Stomach (tissue), 9 donors: ENCODE data around the gene LRRC4B. TPM values are rescaled to one million over a fixed set of nuclear protein-coding genes. Genes with fewer than 3 reads are reported as not detected.

Experiments used
- DNase-seq, 2 donors: peaks; one replicate each; pipeline versions ENCODE4 v3.0.0 to v3.0.0-alpha.2; 2013 to 2019
- H3K27ac ChIP-seq, 5 donors: fragments of 200-600 bp in 4 of 5; sonication (generic) in 4 of 5; one replicate each; pipeline ENCODE4 v1.5.1; 2013 to 2019; ENCODE audit warnings: mild to moderate bottlenecking in 1 of 5, moderate library complexity in 1 of 5
- H3K27me3 ChIP-seq, 3 donors: fragments of 200-600 bp; sonication (generic); one replicate each; pipeline ENCODE4 v1.5.1; 2017 to 2019; ENCODE audit warnings: mixed run types in 1 of 3
- H3K36me3 ChIP-seq, 4 donors: fragments of 200-600 bp; sonication (generic); 1 replicate in 3 of 4; 2 replicates in 1 of 4; pipeline ENCODE4 v1.5.1; 2016 to 2019
- H3K4me1 ChIP-seq, 4 donors: fragments of 200-600 bp; sonication (generic); one replicate each; pipeline ENCODE4 v1.5.1; 2016 to 2019
- H3K4me3 ChIP-seq, 4 donors: fragments of 200-600 bp; sonication (generic) in 3 of 4; one replicate each; pipeline ENCODE4 v1.5.1; 2016 to 2019; ENCODE audit warnings: mild to moderate bottlenecking in 1 of 4
- H3K9me3 ChIP-seq, 4 donors: fragments of 200-600 bp; sonication (generic); one replicate each; pipeline ENCODE4 v1.5.1; 2016 to 2019
- EP300 ChIP-seq: sonication (generic); formaldehyde crosslinking; IDR thresholded peaks from one replicate; pipeline ENCODE4 v1.6.1; 2017; ENCODE audit warnings: antibody characterized with exemption
- POLR2A ChIP-seq, 4 donors: fragments of 450-650 bp; IDR thresholded peaks; one replicate each; pipeline ENCODE4 v1.6.1; 2016; ENCODE audit warnings: antibody characterized with exemption in 4 of 4, control low read depth in 2 of 4, mild to moderate bottlenecking in 1 of 4, moderate library complexity in 1 of 4
- POLR2AphosphoS5 ChIP-seq, 3 donors: sonication (generic); formaldehyde crosslinking; IDR thresholded peaks; one replicate each; pipeline ENCODE4 v1.6.1; 2016; ENCODE audit warnings: antibody characterized with exemption in 3 of 3
- WGBS, 5 donors: extraction: QIAGEN DNeasy Blood & Tissue Kit in 3 of 5; methylation state at CpG; one replicate each; pipeline versions ENCODE4 v1.1.5 to v1.1.7; 2013 to 2018; 5-methylcytosine and 5-hydroxymethylcytosine counted together
- intact Hi-C: fragments of 100-400 bp; cut with DNase I; formaldehyde crosslinking; loops from one replicate; pipeline ENCODE4 v1.15.1; 2023; ENCODE audit warnings: low total_unique reads
- polyA plus RNA-seq, 3 donors: library from polyadenylated mRNA; stranded (reverse); fragments of 200-250 nt; gene quantifications; one replicate each; pipeline ENCODE4 v1.2.3, GENCODE V29; 2013
- total RNA-seq, 5 donors: library from RNA; depleted of rRNA; stranded (reverse); fragments of >200 nt; gene quantifications; one replicate each; pipeline versions ENCODE4 v1.1.0 to v1.2.3, GENCODE V29; 2014 to 2016
- TF ChIP-seq, protein P1 (sequence below), 7 experiments: fragments of 450-650 bp in 4 of 7; fragments of 200-600 bp in 3 of 7; sonication (generic) in 3 of 7; IDR thresholded peaks; one replicate each; pipeline ENCODE4 v1.5.1; 2016 to 2019; ENCODE audit warnings: antibody characterized with exemption in 7 of 7, control low read depth in 2 of 7, mild to moderate bottlenecking in 1 of 7
- donor health status: healthy with polysubstance abuse.
- donor health status: Bipolar disorder and iron deficiency.
- donor health status: healthy.

LRRC4B gene
- total and polyA plus RNA-seq, 8 donors: 0.45 to 4.4 (median 1.5) TPM; not detected in 1

DNA sequence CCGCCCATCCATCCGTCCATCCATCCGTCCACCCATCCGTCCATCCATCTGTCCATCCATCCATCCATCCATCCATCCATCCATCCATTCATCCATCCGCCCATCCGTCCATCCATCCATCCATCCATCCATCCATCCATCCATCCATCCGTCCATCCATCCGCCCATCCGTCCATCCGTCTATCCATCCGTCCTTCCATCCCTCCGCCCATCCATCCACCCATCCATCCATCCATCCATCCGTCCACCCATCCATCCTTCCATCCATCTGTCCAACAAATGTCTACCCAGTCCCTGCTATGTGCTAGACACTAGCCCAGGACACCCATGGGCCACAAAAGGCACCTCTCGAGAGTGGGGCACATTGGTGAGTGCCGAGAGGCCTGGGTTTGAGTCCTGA lies 15.7 kb downstream of the LRRC4B start:
- TF ChIP-seq, protein P1, sequence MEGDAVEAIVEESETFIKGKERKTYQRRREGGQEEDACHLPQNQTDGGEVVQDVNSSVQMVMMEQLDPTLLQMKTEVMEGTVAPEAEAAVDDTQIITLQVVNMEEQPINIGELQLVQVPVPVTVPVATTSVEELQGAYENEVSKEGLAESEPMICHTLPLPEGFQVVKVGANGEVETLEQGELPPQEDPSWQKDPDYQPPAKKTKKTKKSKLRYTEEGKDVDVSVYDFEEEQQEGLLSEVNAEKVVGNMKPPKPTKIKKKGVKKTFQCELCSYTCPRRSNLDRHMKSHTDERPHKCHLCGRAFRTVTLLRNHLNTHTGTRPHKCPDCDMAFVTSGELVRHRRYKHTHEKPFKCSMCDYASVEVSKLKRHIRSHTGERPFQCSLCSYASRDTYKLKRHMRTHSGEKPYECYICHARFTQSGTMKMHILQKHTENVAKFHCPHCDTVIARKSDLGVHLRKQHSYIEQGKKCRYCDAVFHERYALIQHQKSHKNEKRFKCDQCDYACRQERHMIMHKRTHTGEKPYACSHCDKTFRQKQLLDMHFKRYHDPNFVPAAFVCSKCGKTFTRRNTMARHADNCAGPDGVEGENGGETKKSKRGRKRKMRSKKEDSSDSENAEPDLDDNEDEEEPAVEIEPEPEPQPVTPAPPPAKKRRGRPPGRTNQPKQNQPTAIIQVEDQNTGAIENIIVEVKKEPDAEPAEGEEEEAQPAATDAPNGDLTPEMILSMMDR (IDR thresholded peaks at IDR 0.05): no peak
- TF ChIP-seq EP300 (no peak), POLR2A (IDR thresholded peaks at IDR 0.05) (no peak), POLR2AphosphoS5 (IDR thresholded peaks at IDR 0.05) (no peak)
- Histone ChIP-seq H3K4me1 (peaks cover 8 to 30% (median 22%) of the 10 kb centered on the region in 4 donors), H3K9me3 (no peaks in the 10 kb centered on the region), H3K27ac (no peak overlapping the region), H3K36me3 (no peaks in the 10 kb centered on the region), H3K4me3 (no peak overlapping the region), H3K27me3 (peaks cover 0 to 100% (median 50%) of the 10 kb centered on the region in 3 donors)
- 76 to 79% (median 79%) methylated on average over 15 of the region's 15 CpGs for WGBS, 5 donors
- intact Hi-C loops: no loop called here
- no peak for DNase-seq

DNA sequence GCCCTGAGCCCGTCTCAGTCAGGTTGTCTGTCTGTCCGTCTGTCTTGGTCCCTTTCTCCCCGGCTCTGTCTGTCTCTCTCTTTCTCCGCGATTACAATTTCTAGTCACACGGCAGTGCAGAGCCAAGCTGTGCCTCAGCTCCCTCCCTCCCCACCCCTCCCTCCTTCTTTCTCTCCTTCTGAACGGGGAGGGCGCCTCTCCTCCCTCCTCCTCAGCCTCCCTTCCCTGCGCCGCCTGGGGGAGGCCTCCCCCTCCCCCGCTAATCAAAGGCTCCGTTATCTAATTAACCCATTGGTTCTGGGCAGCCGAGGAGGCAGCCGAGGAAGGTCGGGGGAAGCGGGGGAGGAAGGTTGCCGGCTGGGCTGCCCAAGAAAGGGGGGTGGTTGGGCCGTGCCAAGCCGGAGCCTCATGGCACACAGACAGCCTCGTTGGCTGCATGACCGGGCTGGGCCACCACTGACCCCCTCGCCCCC lies 16.5 kb downstream of the LRRC4B start:
- Histone ChIP-seq H3K4me1 (peaks cover 6 to 27% (median 19%) of the 10 kb centered on the region in 4 donors), H3K27me3 (peaks cover 0 to 100% (median 42%) of the 10 kb centered on the region in 3 donors), H3K4me3 (peak overlapping the region; percentile 16 to 33 (median 32)), H3K27ac (peak overlapping the region in 1 of 5 donors; percentile 51), H3K9me3 (no peaks in the 10 kb centered on the region), H3K36me3 (no peaks in the 10 kb centered on the region)
- 1 to 3% (median 2%) methylated on average over 17 to 22 of the region's 22 CpGs for WGBS, 5 donors
- TF ChIP-seq EP300 (no peak), POLR2AphosphoS5 (IDR thresholded peaks at IDR 0.05) (no peak), POLR2A (IDR thresholded peaks at IDR 0.05) (no peak)
- TF ChIP-seq, protein P1 (IDR thresholded peaks at IDR 0.05): no peak
- DNase-seq: peak in 1 of 2 donors; percentile 77
- intact Hi-C loops: no loop called here

DNA sequence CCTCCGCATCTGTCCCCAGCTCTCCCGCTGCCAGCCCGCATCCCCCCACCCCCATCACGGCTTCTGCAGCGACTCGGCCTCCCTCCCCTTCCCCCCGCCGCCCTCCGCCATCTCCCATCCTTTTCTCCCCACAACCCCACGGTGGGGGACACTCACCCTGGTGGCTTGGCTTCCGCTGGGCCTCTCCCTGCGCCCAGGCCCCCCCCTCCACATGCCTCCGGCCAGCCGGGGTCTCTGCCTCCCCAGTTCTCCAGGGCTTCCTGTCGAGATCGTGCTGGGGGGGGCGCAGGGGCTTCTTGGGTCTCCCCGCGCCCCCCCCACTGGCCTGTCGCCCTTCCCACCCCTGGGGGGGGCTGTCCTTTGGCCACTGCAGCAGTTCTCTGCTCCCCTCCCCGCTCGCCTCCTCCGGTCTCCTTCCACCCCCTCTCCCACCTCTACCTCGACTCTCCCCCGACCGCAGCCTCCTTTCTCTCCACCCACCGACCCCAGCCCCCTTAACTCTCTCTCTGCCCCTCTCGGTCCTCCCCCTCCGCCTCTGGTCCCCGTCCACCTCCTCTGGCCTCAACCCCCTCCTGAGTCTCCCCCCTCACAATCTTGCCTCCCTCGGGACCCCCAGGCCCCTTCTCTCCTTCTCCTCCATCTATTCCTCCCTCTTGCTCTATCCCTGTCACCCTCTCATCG lies 17.1 kb downstream of the LRRC4B start:
- H3K27ac ChIP-seq: peak overlapping the region in 2 of 5 donors; percentile 26 to 51
- TF ChIP-seq, protein P1 (IDR thresholded peaks at IDR 0.05): no peak
- TF ChIP-seq EP300 (no peak), POLR2A (IDR thresholded peaks at IDR 0.05) (no peak), POLR2AphosphoS5 (IDR thresholded peaks at IDR 0.05) (no peak)
- peaks cover 0 to 95% (median 36%) of the 10 kb centered on the region in 3 donors for H3K27me3 ChIP-seq
- no peaks in the 10 kb centered on the region for H3K36me3 ChIP-seq
- H3K9me3 ChIP-seq: no peaks in the 10 kb centered on the region
- H3K4me3 ChIP-seq: peak overlapping the region; percentile 16 to 33 (median 32)
- DNase-seq: peak in 1 of 2 donors; percentile 32
- 7 to 11% (median 8%) methylated on average over 19 to 32 of the region's 32 CpGs for WGBS, 5 donors
- intact Hi-C loops: no loop called here
- peaks cover under 1 to 21% (median 13%) of the 10 kb centered on the region in 4 donors for H3K4me1 ChIP-seq

DNA sequence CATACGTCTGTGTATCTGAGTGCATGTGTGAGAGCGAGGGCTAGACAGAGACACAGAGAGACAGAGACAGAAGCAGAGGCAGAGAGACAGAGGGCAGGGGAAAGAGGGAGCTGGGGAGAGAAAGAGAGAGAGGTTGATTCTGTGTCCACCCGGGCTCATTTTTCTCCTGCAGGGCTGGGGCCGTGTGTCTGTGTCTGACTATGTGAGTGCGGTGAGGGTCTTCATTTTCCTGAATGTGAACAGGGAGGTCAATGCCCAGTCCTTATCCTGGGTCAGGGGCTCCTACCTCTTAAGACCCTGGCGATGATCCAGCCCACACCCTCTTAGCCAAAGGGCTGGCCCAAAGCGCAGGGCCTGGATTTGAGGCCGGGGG lies 17.7 kb downstream of the LRRC4B start:
- WGBS, 5 donors: 32 to 61% (median 40%) methylated on average over 7 to 8 of the region's 8 CpGs
- Histone ChIP-seq H3K9me3 (no peaks in the 10 kb centered on the region), H3K27ac (peak overlapping the region in 2 of 5 donors; percentile 26 to 51), H3K4me1 (peaks cover 0 to 15% (median 7%) of the 10 kb centered on the region in 4 donors), H3K4me3 (peak overlapping the region; percentile 16 to 33 (median 32)), H3K36me3 (no peaks in the 10 kb centered on the region), H3K27me3 (peaks cover 0 to 89% (median 30%) of the 10 kb centered on the region in 3 donors)
- no peak for DNase-seq
- TF ChIP-seq, protein P1 (IDR thresholded peaks at IDR 0.05): no peak
- no peak for TF ChIP-seq POLR2AphosphoS5 (IDR thresholded peaks at IDR 0.05)
- no peak for TF ChIP-seq EP300
- TF ChIP-seq POLR2A (IDR thresholded peaks at IDR 0.05): no peak
- intact Hi-C loops: no loop called here
